Hippocampal formation (tissue), 2 donors: ENCODE measurements around the gene CDKL2.
"Not testable (repeated sequence)": the region's sequence is repeated elsewhere in the genome, so short reads cannot be mapped to it uniquely, and the experiment has no call there.

Source experiments
- DNase-seq, 2 donors: peaks; one replicate each; lab custom pipeline; 2025; lab: John Stamatoyannopoulos, UW

CDKL2 gene

DNA sequence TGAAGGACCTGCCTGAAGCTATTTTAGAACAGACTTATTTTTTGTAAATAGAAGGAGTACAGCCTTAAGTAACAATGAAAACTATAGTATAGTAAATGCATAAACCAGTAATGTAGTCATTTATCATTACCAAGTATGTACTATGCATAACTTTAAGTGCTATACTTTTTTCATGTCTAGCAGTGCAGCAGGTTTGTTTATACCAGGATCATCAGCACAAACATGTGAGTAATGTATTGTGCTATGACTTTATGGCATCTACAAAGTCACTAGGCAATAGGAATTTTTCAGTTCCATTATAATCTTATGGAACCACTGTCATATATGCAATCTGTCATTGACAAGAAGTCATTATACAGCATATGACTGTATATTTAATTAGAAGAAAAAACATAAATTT is 77.9 kb downstream of the CDKL2 start:
- no peak for DNase-seq

DNA sequence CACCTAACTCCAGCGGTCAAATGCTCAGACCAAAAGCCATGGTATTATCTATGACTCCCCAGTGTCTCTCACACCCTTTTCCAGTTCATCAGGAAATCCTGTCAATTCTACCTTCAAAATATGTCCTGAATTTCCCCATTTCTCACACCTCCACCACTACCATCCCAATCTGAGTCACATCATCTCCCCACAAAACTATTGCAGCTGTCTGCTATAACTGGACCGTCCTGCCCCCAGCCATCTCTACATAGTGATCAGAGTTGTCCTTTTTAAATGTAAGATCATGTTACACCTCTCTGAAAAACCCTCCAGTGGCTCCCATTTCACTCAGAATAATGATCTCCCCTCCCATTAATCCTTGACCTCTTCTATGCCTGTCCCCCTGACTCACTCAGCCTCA is 81.3 kb downstream of the CDKL2 start:
- no peak for DNase-seq

- no peak for DNase-seq
These were observed 82.5 kb downstream of the CDKL2 start for GRCh38 chr4:75547647-75548387.

- no peak for DNase-seq
These were observed 84.8 kb downstream of the CDKL2 start for GRCh38 chr4:75545526-75545925.

DNA sequence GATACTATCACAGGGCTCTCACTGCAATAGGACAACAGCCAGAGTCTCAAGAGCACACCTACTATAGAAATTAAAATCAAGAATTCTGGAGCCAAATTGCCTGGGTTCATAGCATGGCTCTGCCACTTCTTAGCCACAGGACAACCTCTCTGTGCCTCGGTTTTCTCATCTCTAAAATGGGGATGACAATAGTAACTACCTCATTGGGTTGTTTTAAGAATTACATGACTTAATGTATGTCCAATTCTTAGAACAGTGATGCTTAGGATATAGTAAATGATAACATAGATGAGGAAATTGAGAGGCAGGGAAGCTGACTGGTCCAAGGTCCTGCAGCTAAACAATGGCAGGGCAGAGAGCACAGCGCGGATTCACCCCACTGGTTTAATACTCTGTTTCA is 85.5 kb downstream of the CDKL2 start:
- no peak for DNase-seq

GRCh38 chr4:75544220-75544619 is 86.1 kb downstream of the CDKL2 start:
- not testable (repeated sequence) for DNase-seq

DNA sequence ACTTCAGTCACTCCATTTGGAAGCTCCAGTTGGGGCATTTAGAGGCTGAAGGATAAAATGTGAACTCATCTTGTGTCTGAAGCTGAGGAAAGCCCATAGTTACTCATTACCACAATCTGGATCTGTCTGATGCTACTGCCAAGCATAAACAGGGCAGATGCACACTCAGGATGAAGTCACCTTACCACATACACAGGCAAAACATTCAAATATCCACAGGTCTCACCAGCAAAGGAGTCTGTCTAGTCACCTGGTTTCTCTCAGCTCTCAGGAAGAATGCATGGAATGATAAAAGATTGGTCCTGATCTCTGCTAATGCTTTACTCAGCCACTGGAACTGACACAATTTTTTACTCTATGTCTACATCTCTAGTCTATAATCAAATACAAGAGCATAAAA is 87.5 kb downstream of the CDKL2 start:
- no peak for DNase-seq

DNA sequence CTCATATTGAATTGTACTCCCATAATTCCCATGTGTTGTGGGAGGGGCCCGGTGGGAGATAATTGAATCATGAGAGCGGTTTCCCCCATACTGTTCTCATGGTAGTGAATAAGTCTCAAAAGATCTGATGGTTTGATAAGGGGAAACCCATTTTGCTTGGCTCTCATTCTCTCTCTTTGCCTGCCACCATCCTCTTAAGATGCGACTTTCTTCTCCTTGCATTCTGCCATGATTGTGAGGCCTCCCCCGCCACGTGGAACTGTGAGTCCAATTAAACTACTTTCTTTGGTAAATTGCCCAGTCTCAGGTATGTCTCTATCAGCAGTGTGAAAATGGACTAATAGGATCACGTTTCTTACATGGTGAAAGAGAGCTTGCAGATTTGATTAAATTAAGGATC is 93.0 kb downstream of the CDKL2 start:
- DNase-seq: not testable (repeated sequence)

DNA sequence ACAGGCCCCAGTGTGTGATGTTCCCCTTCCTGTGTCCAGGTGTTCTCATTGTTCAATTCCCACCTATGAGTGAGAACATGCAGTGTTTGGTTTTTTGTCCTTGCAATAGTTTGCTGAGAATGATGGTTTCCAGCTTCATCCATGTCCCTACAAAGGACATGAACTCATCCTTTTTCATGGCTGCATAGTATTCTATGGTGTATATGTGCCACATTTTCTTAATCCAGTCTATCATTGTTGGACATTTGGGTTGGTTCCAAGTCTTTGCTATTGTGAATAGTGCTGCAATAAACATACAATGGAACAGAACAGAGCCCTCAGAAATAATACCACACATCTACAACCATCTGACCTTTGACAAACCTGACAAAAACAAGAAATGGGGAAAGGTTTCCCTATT is 96.4 kb downstream of the CDKL2 start:
- DNase-seq: not testable (repeated sequence)

DNA sequence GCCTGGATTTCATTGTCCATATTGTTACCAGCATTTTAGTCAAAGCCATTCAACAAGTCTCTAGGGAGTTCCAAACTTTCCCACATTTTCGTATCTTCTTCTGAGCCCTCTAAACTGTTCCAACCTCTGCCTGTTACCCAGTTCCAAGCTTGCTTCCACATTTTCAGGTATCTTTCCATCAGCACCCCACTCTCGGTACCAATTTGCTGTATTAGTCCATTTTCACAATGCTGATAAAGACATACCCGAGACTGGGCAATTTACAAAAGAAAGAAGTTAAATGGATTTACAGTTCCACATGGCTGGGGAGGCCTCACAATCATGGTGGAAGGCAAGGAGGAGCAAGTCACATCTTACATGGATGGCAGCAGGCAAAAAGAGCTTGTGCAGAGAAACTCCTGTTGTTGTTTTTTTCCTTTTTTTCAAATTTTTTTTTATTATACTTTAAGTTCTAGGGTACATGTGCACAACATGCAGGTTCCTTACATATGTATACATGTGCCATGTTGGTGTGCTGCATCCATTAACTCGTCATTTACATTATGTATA is 96.9 kb downstream of the CDKL2 start:
- not testable (repeated sequence) for DNase-seq

GRCh38 chr4:75531536-75532143 is 98.7 kb downstream of the CDKL2 start:
- DNase-seq: not testable (repeated sequence)

DNA sequence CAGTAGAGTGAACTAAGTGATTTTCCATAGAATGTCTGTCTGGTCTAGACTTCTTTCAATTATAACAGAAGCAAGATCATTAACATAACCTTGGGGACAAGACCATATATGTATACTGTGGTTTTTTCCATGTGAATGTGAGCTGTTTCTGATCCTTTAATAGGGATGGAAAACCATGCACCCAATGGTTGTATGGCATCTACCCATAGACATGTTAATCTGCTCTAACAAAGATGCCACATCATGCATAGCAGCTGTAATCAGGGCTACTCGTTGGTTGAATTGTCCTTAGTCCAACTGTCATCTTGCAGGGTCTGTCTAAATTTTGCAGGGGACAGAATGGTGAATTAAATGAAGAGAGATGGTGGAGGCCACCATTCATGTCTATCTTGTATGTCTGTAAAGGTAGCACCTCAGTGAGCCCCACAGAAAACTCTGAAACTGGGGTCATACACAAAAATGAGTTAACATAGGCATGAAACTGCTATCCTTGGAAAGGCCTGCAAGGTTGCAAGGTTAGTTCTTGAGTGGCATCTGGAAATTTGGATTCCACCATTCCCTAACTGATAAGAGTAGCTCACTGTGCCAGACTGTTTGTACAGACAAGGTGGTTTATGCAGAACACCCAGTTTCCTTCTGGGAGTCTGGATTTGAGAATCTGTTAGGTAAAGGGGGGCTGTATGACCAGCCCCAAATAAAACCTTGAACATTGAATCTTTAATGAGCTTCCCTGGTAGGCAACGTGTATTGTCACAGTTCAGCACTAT is 99.6 kb downstream of the CDKL2 start:
- no peak for DNase-seq
